Stimulated activated CD4-positive, alpha-beta T cell treated with anti-CD3 and anti-CD28 coated beads, TNF-alpha, amount 100 ng/mL, for 1 hour (primary cell): Measurements from ENCODE around the gene DNM1L.
"Not testable (repeated sequence)": the region's sequence is repeated elsewhere in the genome, so short reads cannot be mapped to it uniquely, and the experiment has no call there.

ENCODE experiments used
- DNase-seq, 3 donors: peaks; one replicate each; pipeline ENCODE4 v3.0.0-alpha.2; 2020; ENCODE audit warnings: low read depth in 3 of 3, low spot score in 1 of 3

Gene DNM1L

DNA sequence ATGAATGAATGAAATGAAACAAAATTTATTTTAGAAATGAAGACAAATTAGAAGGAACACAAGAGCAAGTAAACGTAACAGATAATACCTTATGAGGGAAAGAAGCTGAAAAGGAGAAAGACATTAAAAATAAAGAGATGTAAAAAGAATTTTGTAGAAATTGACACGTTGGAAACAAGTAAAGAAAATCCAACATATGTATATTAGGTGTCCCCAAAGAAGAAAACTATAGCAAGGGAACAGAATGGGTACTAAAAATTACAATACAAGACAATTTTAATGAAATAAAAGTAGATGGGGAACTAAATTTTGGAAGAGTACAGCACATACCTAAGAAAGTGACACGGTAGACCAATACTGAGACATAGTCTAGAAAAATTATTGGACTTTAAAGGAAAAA, 16.7 kb downstream of the DNM1L start:
- DNase-seq: no peak

- DNase-seq: no peak
Observed at GRCh38 chr12:32697445-32697844, 18.3 kb downstream of the DNM1L start.

DNA sequence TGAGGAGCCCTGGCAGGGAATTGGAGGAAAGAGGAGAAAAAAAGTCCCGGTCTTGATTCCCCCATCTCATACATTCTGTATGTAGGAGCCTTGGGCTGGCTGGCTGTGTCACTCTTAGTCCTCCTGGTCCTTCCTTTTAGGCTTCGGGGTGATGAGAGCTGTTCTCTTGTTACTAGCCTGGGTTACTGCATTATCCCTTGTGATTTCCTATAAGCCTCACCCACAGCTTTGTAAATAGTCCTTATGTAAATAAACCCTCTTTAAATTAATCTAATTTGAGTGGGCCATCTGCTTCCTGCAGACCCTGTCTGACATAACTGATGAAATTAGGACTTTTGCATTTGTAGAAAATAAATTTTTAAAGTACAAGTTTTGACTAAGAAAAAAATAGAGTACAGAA, 19.2 kb downstream of the DNM1L start:
- no peak for DNase-seq

DNA sequence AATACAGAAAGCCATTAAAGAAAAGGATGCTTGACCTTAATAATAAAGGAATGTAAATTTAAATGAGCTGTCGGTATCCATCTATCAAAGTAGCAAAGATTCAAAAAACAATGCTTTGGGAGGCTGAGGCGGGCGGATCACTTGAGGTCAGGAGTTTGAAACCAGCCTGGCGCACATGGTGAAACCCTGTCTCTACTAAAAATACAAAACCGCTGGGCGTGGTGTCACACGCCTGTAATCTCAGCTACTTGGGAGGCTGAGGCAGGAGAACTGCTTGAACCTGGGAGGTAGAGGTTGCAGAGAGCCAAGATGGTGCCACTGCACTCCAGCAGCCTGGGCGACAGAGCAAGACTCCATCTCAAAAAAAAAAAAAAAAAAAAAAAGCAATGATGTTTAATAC, 20.3 kb downstream of the DNM1L start:
- DNase-seq: not testable (repeated sequence)

GRCh38 chr12:32702473-32702872, 23.4 kb downstream of the DNM1L start:
- no peak for DNase-seq

GRCh38 chr12:32702946-32703345, 23.8 kb downstream of the DNM1L start:
- no peak for DNase-seq

GRCh38 chr12:32705783-32706182, 26.7 kb downstream of the DNM1L start:
- DNase-seq: no peak

DNA sequence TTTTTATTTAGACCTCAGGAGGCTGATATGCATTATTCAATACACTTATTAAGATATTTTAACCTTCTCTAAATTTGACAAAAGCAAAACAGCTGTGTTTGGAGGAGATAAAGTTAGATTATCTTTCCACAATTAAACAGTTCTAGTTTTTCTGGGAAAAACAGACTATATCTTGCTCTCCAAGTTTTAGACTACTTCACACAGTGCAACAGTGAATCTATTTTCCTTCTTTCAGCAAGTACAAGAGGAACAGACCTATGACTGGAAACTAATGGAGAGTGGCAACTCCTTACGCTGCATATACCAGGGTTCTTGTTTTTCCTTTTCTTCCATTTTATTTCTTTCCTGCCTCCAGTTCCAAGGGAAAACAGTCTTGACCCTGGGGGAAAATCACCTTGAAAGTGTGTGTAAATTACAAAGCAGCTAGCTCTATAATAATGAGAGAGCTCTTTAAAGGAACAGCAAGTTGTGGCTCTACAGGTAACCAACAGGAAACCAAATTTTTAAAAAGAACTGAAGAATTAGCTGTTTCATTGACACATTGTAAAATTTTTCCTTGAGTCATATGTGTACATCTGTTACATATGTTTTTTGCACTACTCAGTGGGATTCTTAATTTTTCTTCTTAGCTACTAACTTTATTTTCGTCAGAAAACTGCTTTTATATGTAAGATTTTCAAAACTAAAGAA, 27.4 kb downstream of the DNM1L start:
- DNase-seq: no peak

GRCh38 chr12:32708926-32709325, 29.8 kb downstream of the DNM1L start:
- no peak for DNase-seq

- DNase-seq: no peak
Observed at GRCh38 chr12:32714772-32715171, 35.7 kb downstream of the DNM1L start.

- no peak for DNase-seq
Observed at GRCh38 chr12:32718926-32719325, 39.8 kb downstream of the DNM1L start.

GRCh38 chr12:32725308-32725707, 46.2 kb downstream of the DNM1L start:
- DNase-seq: not testable (repeated sequence)

DNA sequence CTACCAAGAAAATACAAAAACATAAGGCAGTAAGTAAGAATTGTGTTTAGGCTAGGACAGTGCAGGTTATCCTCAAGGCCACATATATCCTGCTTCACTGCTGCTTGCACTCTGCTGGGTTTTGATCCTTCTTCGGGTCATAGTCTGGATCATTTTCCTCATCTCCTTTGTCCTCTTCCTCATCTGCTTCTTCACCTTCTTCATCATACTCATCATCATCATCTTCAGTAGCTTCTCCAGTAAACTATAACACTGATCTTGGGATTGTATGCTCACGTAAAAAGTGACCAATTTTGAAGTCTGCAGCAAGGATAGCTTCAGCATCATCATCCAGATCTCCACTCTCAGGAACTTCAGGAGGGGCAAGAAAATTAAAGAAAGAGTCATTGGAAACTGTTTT, 47.2 kb downstream of the DNM1L start:
- no peak for DNase-seq

- DNase-seq: no peak
Observed at GRCh38 chr12:32727237-32727636, 48.1 kb downstream of the DNM1L start.

DNA sequence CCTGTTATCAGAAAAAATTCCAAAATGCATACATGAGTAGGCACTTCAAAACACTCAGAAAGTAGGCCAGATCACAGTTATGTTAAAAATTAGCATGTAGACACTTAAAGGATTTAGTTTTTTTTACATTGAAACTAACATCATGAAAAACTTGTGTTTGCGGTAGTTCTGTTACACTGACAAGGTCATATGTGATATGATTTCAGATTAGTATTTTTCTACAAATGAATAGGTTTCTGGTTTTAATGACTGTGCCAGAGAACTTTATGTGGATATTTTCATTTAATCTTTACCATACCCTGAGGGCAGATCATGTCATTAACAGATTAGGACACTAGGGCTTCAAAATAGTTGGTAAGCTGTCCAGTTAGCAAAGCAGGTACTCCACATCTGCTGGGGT, 55.9 kb downstream of the DNM1L start:
- DNase-seq: no peak

DNA sequence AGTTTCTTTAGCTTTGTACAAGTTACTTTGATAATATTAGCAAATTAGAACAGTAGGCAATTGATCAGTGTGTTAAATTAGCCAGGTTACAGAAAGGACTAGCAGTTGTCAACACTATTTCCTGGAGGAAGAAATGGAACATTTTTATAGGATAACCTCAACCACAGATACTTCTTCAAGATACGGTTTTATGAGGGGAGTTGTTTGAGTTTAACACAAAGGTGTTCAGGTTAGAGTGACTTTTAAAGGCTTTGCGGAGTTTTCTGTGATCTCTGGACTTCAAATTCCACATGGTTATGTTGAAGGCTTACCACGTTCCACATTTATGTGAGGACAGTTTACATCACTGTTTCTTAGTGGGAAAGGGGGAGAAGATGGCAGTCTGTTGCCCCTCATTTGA, 57.3 kb downstream of the DNM1L start:
- DNase-seq: no peak

DNA sequence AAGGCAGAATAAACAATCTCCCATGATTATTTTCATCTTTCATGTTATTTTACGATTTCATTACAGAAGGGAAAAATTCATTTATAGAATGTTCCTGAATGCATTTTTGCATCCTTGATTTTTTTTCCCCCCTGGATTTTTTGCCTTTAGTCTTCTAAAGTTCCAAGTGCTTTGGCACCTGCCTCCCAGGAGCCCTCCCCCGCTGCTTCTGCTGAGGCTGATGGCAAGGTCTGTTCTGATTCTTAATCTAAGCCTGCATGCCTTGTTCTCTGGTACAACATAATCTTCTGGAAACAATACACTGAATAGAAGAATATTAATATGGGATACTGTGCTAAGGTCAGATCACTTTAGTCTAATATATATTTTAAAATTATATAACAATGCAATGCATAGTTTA, 58.6 kb downstream of the DNM1L start:
- DNase-seq: no peak

GRCh38 chr12:32739279-32739678, 60.2 kb downstream of the DNM1L start:
- no peak for DNase-seq

DNA sequence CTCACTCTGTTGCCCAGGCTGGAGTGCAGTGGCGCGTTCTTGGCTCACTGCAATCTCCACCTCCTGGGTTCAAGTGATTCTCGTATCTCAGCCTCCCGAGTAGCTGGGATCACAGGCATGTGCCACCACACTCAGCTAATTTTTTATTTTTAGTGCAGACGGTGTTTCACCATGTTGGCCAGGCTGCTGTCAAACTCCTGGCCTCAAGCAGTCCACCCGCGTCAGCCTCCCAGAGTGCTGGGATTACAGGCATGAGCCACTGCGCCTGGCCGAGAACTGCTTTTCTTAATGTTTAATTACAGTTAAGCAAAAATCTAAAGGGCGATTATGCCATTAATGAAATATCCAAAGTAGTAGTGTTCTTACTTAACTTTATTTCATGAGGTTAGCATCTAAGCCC, 63.0 kb downstream of the DNM1L start:
- no peak for DNase-seq

GRCh38 chr12:32743264-32743663, 64.2 kb downstream of the DNM1L start:
- no peak for DNase-seq

DNA sequence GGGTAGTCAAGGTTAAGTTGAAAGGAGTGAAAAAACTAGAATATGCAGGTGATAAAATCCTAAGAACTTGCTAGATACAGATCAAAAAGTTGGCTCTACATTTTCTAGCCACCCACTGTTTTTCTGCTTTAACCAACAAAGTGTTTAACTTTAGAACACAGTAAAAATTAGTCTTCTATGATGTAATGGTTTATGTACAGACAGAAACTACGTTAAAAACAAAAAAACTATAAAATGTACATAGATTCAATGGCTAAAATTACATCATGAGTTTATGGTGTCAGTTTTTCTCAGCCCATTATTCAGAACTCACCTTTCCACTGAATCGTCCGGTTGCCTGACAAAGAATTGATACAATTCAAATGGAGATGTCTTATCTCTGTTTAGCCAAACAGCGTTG, 74.5 kb downstream of the DNM1L start:
- DNase-seq: no peak

DNA sequence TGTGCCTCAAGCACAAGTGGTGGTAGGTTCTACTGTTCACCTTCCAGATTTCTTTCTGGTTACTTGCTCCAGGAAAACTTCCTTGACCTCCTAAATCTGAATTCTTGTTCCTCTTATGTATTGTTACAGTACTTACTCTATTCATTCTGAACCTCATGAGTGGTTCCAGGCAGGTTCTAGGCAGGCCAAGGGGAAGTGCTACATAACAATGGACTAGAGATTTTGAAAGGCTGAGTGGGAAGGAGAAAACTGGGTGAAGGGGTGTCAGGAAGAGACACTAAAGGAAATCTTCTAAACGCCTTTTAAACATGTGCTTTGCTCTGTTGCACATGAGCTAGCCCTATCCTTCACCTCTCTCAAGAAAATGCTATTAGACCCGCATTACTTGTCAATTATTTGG, 75.0 kb downstream of the DNM1L start:
- no peak for DNase-seq

- peak; percentile 18 to 53 (median 22) for DNase-seq
Observed at GRCh38 chr12:32755051-32755653, 76.1 kb downstream of the DNM1L start.
